Peyer's patch (tissue), 4 donors: ENCODE results near the gene IL18BP.

Source experiments
- POLR2A ChIP-seq, 2 donors: fragments of 450-650 bp; IDR thresholded peaks; one replicate each; pipeline ENCODE4 v1.5.1; 2017; ENCODE audit warnings: antibody characterized with exemption in 2 of 2, mild to moderate bottlenecking in 2 of 2, moderate library complexity in 2 of 2
- TF ChIP-seq, protein P1 (sequence below), 6 experiments: fragments of 450-650 bp in 4 of 6; fragments of 200-600 bp in 2 of 6; sonication (generic) in 1 of 6; IDR thresholded peaks; one replicate each; pipeline ENCODE4 v1.5.1; 2017 to 2019; ENCODE audit warnings: antibody characterized with exemption in 6 of 6, mild to moderate bottlenecking in 3 of 6, moderate library complexity in 1 of 6

DNA sequence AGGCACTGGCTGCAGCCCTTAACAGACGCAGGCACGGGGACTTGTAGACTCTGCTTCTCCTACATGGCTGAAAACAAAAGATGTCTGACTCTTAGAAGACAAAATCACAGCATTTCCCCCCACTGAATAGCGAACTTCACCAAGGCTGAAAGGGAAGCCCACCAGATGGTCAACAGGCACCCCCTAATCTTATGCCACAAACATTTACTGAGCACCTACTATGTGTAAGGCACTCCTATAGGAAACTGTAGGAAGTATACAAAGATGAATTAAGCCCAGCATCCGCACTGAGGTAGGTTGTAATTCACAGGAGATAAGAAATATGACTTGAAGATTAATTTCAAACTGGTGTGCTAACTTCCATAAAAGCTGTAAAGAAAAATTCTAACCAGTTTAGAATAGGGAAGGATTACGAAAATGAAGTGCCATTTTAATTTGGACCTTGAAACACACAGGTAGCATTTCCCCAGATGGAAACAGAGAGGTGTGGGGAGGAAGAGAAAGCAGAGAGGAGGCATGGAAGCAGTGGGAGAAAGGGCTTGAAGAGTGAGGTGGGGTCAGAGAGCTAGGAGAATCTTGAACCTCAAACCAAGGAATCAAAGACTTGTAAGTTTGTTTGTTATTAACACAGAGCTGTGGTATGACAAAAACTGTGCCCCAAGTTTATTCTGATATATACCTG, 43.5 kb downstream of the IL18BP start:
- TF ChIP-seq, protein P1, sequence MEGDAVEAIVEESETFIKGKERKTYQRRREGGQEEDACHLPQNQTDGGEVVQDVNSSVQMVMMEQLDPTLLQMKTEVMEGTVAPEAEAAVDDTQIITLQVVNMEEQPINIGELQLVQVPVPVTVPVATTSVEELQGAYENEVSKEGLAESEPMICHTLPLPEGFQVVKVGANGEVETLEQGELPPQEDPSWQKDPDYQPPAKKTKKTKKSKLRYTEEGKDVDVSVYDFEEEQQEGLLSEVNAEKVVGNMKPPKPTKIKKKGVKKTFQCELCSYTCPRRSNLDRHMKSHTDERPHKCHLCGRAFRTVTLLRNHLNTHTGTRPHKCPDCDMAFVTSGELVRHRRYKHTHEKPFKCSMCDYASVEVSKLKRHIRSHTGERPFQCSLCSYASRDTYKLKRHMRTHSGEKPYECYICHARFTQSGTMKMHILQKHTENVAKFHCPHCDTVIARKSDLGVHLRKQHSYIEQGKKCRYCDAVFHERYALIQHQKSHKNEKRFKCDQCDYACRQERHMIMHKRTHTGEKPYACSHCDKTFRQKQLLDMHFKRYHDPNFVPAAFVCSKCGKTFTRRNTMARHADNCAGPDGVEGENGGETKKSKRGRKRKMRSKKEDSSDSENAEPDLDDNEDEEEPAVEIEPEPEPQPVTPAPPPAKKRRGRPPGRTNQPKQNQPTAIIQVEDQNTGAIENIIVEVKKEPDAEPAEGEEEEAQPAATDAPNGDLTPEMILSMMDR (IDR thresholded peaks at IDR 0.05) = no peak
- no peak for TF ChIP-seq POLR2A (IDR thresholded peaks at IDR 0.05)
